Activated CD8-positive, alpha-beta memory T cell treated with anti-CD3 and anti-CD28 coated beads, Interleukin-2, amount 50 U/mL, for 24 hours (primary cell): ENCODE results near the gene TTC23.

ENCODE experiments used
- DNase-seq: peaks from one replicate; pipeline ENCODE4 v3.0.0-alpha.2; 2020; ENCODE audit errors: extremely low read depth

Gene TTC23, protein sequence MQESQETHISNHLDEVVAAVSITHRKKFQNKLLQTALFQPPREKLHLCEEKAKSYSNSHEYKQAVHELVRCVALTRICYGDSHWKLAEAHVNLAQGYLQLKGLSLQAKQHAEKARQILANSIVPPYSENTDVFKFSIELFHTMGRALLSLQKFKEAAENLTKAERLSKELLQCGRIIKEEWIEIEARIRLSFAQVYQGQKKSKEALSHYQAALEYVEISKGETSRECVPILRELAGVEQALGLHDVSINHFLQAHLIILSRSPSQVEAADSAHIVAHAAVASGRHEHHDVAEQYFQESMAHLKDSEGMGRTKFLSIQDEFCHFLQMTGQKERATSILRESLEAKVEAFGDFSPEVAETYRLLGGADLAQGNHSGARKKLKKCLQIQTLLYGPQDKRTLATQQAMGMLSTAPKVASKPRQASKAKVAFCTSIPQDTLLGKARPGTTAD

DNA sequence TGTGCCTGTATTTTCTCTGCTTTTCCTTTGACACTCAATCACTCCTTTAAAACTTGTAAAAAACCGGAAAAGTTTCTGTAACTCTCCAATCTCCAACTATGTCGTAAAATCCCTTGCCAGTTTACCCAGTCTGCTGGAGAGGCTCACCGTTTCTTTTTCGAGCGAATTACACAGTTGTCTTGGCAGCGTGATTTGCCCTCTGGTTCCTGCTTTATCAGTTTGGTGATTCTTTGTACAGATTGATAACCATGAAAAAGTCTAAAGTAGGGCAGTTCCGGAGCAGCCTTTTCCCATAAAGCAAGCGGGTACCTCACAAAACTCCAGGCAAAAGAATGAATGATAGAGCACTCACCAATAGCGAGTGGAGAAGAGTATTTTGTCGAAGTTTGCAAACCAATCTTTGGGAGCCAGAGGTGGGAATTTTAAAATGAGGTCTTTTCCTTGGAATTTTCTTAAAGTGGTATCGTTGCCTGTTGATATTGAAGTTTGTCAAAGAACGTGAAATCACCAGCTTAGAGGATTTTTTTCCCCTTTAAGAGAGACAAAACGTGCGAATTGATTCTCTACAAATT, at the start of gene TTC23:
Gene TTC23 (minus strand): TSS at position 312 of the 572 bp plus-strand sequence. CDS start 20,869 bp downstream, outside the sequence.
- DNase-seq, result no peak

DNA sequence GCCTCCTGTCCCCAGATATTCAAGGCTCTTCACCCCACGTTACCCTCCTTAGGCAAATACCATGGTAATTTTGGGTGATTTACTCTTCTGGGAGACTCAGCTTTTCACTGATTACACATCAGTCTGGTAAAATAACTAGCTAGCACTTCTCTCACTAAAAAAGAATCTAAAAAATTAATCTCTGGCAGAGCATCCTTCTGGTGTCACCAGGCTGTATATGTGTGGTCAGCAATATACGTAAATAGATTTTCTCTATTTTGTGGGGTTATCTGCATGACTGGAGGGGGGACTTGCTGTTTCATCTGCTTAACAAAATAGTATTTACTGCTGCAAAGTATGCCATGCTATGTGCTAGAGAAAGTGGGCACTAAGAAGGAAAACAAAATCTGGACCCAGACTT, 47.0 kb upstream of the TTC23 start:
- DNase-seq, result no peak

DNA sequence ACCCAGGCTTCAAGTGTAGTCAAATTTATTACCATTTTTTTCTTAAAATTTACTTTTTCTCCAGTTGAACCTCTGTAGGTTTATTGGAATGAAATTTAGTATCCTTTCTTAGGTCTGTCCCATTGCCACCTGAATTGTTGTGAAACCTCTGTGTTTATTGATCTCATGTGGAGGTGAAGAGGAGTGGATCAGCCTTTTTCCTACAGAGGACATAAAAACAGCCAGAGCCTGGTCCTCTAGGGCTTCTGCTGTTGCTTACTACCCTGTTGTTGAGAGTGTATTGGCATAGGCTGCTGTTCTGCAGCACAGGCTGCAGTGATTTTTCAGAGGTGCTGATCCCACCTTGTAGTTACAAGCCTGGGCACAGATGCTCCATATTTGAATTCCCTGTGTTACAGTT, 46.5 kb upstream of the TTC23 start:
- DNase-seq, result no peak

DNA sequence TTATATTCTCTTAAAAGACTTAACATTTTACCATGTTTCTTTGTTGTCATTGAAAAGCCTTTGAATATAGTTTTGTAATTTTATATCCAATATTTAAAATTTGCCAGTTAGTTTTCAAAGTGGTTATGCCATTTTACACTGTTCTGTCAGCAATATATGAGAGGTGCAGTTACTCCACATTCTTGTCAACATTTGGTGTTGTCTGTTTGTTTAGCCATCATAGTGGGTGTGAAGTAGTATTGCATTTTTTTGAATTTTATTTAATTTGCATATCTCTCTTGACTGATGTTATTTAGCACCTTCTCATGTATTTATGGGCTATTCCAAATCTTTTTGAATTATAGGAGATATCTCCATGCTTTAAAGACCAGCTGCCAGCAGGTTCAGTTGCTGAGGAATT, 42.3 kb upstream of the TTC23 start:
- DNase-seq, result no peak

DNA sequence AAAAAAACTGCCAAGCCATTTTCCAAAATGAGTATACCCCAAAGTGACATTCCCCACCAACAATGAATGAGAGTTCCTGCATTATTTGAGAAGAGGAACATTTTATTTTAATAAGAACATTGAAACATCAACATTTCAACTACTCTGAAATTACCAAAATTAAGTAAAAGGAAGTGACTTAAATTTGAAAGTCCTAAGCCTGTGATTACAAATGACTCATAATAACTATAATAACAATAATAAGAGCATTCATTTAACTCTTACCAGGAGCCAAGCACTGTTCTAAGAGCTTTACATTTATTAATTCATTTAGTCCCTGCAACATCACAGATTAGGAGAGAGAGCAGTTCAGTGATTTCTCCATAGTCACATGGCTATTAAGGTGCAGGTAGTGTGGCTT, 34.3 kb upstream of the TTC23 start:
- DNase-seq, result no peak

DNA sequence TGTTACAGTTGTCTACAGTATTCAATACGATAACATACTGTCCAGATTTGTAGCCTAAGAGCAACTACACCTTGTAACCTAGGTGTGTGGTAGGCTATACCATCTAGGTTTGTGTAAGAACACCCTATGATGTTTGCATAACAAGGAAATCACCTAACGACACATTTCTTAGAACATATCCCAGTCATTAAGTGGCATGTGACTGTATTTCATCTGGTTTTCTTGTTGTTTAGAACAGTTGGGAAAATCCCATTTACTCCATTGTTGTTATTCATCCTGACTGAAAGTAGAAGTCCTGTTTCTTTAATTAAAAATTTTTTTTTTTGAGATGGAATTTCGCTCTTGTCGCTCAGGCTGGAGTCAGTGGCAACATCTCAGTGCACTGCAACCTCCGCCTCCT, 33.2 kb upstream of the TTC23 start:
- DNase-seq, result no peak

DNA sequence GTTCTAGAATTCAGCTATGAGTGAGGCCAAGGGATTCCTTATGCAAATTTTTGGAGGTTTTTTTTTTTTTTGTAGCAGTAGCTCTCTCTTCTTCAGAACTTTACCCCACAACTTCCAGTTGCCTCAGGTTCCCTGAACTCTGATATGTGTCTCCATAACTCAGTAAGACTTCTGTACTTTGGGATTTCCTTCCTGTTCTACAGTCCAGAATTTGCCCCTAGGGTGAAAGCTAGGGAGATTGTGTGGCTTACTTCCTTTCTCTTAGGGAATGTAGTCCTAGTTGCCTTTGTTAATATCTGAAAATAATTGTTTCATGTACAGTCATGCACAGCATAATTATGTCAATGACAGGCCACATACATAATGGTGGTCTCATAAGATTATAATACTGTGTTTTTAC, 32.7 kb upstream of the TTC23 start:
- no peak for DNase-seq

DNA sequence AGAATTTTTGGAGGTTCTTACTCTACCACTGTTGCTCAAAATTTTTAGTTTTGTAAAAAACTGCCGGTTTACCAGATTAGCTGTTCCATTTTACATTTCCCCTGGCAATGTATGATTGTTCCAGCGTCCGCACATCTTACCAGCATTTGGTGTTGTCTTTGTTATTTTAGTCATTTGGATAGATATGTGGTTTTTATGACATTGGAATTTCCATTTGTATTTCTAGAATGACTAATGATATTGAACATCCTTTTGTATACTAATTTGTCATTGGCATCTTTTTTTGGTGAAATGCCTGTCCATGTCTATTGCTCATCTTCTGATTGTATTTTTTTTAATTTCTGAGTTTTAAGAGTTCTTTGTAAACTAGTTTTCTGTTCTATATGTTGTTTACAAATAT, 30.4 kb upstream of the TTC23 start:
- no peak for DNase-seq

DNA sequence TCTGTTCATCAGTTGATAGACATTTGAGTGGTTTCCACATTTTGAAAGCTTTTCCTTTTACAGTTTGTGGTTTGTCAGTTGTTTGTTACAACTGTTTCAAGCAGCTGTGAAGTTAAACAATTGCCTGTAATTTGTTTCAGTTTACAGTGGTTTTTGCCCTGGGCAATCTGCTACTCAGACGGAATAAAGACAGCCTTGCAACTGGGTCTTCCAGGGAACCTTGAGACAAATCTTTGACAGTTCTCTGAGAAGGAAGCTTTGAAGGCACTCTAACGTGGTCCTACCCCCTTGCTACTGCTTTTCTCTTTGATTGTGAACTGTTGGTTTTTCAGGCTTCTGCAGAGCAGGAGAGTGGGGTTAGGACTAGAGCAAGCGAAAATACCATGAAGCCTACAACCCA, 29.9 kb upstream of the TTC23 start:
- DNase-seq, result no peak

DNA sequence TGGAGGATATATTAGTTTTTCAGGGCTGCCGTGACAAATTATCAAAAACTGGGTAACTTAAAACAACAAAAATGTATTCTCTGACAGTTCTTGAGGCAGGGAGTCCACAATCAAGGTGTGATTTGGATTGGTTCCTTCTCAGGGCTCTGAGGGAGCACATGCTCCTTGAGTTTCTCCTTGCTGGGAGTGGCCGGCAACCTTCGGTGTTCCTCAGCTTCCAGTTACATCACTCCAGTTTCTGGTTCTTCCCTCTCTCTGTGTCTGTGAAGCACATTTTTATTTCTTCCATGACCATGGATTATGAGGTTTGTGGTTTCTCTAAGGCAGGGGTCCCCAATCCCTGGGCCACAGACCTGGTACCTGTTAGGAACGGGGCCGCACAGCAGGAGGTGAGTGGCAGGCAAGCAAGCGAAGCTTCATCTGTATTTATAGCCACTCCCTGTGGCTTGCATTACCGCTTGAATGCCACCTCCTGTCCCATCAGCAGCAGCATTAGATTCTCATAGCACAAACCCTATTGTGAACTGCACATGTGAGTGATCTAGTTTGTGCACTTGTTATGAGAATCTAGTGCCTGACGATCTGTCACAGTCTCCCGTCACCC, 26.2 kb upstream of the TTC23 start:
- DNase-seq, result no peak

DNA sequence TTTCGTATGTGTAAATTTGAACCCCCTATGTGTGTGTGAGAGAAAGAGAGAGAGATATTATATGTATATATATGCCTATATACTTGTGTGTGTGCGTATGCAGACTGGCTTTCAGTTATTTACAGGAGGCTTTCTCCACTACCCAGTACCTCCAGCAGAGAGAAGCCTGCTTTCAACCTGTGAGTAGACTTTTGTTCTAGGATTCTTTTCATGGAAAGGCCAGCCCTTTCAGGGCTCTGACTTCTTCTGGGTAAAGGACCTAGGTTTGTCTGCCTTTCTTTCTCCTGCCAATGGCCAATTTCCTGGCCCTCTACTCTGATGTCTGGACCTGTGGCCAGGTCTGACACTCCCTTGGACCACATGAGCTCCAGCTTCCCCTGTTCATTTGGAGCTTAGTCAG, 25.7 kb upstream of the TTC23 start:
- DNase-seq, result no peak

DNA sequence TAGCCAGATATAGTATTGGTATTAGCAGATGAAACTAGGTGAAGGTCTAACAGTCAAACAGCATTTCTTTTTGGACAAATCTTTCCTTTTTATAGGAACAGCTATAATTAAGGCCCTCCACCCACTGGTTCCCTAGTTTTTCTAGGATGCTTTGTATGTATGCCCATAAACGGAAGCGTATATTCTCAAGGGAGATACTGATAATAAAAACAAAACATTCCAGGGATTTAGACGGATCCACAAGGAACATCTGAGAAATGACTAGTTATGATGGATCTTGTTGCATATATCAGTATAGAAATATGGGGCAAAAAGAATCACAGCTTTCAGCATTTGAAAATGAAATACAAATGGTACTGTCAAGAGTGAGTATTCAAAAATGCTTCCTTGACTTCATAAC, 24.4 kb upstream of the TTC23 start:
- DNase-seq, result no peak

DNA sequence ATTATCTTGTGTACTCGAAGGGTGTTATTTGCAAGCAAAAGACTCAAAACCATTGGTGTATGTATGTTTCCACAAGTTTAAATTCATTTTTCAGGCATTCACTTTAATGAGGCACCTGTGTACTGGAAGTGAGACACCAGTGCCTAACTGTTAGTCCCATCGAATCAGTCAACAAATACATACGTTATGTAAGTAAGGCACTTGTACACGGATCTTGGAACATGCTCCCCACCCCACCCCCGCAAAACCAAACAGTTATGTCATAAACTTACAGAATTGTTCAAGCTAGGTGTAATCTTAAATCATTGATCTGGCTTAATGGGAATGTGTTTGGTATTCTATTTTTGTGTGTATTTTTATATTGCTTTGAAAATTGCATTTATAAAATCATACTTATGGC, 19.1 kb upstream of the TTC23 start:
- DNase-seq, result no peak

DNA sequence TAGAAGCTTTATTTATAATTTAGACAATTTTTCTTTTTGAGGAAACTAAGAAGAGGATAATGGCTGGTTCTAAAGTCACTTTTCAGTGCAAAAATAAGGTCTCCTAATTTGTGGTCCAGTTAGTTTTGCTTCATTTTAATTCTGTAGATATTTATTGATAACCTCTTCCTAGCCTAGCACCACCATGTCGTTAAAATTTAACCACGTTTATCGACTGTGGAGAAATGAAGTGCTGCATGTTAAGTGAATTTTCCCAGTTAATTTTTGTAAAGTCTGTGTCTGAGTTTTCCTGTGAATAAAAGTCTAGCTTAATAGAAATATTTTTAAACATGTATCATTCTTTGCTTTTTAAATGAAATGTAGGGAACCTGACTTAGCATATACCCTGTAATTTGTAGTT, 18.6 kb upstream of the TTC23 start:
- DNase-seq, result no peak

DNA sequence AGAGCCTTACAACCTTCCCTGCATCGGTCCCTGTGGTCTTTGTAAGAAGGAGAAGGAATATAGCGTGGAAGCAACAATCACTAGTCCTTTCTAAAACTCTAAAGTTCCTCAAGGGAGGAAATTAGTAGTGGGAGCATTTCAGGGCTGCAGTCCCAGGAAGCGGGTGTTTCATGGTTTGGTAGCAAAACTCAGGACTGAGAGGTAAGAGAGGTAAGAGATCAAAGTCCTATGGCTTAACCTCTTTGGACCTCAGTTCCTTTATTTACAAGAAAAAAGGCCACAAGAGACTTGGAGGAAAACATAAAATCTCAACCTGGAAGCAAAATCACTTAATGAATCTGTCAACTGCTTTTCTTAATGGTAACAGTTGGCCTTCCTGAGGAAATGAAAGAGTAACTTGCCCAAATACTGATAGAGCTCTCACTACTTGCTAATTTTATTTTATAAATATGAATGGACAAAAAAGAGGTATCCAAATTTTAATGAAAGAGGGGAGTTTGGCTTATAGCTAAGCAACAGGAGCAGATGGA, 16.2 kb upstream of the TTC23 start:
- DNase-seq, result no peak

DNA sequence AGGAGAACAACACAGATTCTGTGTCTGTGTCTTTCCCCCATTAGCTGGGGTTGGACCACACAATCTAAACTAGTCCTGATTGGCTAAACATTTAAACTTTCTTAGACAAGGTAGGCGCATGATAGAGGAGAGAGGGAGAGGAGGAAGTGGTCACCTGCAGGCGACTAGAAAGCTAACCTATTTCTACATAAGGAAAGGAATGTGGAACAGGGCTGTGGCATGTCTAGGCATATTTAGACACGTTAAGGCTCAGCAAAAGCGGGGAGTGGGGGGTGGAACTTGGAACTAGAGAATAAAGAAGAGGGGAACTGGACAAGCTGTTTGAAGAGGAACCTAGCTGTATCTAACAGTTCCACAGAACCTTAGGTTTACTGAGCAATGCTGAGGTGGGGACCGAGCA, 14.7 kb upstream of the TTC23 start:
- no peak for DNase-seq

DNA sequence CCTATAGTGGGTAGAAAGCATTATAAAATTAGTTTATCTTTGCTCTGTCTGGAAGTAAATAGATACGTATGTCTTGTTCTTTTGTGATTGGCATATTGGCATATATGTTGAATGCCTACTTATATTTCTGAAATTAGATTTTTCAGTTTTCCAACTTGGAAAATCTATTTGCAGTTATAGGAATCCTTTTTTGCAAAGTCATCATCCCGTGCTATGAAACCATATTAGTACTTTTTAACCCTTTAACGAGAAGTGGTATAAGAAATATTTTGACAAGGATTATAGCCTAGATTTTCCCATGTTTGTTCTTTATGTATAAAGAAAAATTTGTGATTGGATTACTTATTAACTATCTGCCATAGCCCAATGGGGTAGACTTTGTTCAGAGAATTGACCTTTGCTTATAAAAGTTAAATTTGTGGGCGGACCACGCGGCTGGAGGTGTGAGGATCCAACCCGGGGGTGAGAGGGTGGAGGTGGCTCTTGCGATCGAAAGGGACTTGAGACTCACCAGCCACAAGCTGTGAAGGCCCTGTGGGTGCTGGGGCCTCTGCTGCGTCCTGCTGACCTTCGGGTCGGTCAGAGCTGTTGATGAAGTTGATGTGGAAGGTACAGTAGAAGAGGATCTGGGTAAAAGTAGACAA, 7.8 kb upstream of the TTC23 start:
- DNase-seq, result no peak

DNA sequence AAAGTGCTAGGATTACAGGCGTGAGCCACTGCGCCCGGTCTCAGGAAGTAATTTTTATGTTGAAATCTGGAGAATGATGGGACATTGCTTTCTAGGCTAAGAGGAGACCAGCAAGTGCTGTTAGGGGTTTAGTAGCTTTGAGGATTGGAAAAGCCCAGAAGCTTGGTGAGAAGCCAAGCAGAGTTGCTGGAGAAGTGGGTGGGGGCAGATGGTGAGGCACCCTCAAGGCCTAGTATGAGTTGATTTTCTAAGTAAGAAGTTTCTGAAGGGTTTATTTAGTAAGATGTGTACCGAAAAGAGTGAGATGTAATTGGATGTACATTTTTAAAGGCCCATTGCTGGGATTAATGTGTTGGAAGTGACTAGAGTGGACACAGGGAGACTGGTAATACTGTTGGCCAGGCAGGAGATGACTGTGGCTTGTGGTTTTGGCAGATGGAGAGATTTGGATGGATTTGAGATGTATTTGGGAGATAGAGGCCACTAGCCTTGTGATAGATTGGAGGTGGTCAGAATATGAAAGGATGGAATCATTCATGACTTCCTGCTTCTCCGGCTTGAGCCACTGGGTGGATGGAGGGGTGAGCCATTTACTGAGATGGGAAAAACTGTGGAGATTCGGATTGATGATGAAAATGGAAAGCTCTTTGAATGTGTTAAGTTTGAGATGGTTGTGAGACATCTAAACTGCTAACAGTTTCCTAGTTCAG, 4.2 kb upstream of the TTC23 start:
- no peak for DNase-seq

DNA sequence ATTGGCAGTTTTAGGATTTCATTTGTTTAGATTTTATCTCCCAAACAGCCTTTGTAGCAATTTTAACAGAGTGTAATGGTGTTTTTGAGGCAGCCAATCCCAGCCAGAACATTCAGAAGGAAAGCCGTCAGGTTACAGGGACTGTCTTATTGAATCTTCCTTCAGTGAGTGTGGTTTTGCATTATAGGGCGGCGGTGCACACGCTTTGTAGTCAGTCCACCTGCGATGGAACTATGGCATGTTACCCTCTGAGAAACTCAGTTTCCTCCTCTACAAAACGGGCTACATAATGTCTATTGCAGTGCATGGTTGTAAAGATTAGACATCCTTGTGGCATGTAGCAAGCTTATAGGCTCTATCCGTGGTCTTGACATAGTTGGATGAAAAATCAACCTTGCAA, 2.9 kb upstream of the TTC23 start:
- DNase-seq, result no peak

DNA sequence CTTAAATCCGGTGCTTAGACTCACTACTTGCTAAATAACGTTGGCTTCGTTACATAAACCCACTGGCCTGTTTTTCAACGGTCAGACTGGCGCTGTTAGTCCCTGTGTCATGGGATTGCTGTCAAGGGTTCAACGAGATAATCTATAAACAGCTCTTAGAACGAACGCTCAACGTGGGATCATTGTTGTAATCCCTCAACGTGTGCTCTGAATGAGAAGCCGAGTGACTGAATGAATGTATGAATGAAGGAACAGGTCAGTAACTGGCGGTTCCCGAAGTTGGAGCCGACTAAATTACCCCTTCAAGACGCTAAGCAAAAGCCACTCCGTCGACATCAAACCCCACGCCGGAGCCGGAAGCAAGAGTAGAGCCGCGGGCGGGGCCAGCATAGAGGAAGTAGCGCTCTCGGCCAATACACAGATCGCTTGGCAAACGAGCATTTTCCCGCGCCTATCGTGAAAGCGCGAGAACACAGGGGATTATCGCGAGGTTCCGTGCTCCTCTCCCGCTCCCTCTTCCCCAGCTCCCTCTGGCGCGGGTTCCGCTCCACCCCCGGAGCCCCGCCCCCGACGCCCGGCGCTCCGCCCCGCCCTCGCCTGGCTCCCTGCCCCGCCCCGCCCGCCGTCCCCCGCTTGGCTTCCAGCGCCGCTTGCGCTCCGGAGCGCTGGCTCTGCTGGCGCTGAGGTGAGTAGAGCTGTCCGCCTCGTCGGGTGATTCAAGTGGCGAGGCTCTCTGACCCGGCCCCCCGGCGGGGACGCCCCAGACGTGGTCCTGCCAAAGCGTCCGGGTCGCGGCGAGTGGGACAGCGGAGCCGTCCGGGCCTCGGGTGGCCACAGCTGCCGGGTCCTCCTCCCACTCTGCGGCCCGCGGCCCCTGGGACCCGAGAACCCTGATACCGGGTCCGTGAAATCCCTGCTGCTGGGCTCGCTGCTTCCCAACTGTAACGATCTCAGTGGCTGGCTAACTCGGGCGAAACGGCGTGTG, 1.8 kb upstream of the TTC23 start, which contains the start of gene LRRC28:
Gene LRRC28 (plus strand): TSS at position 625 of the 985 bp plus-strand sequence. CDS start 4,477 bp downstream, outside the sequence.
- peak; percentile 93 for DNase-seq

DNA sequence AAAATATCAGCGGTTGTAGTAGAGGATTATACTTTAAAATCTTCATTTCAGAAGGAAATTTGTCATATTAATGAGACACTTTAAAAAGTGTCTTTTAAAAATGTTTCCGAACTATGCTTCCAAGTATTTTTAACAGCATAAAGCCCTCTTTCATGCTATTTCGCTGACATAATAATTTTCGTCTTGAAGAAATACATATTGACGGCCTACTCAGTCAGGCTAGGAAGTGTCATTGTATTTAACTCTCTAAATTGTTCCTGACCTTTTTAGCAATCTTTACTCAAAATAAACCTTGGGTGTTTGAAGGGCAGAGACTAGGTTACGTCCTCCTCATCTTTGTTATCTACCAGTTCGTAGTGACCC, 1.1 kb upstream of the TTC23 start:
- DNase-seq, result no peak
